Esophagus squamous epithelium (tissue), 4 donors: ENCODE results near the gene C21orf58.

ENCODE experiments used
- CTCF ChIP-seq, 6 experiments: fragments of 450-650 bp in 4 of 6; fragments of 200-600 bp in 2 of 6; sonication (generic) in 2 of 6; IDR thresholded peaks; one replicate each; pipeline ENCODE4 v1.5.1; 2016 to 2019; ENCODE audit warnings: antibody characterized with exemption in 6 of 6, mild to moderate bottlenecking in 4 of 6, moderate library complexity in 4 of 6
- POLR2A ChIP-seq, 4 donors: fragments of 450-650 bp; IDR thresholded peaks; one replicate each; pipeline ENCODE4 v1.6.1; 2017; ENCODE audit warnings: antibody characterized with exemption in 4 of 4, mild to moderate bottlenecking in 4 of 4, moderate library complexity in 3 of 4

- no peak for TF ChIP-seq POLR2A (IDR thresholded peaks at IDR 0.05)
- TF ChIP-seq CTCF (IDR thresholded peaks at IDR 0.05), result no peak
Measured at GRCh38 chr21:46284733-46285132, 38.9 kb downstream of the C21orf58 start.
